Islet of Langerhans (tissue), 1 donor: ENCODE measurements around the gene SLC2A4RG.
"Not testable (repeated sequence)": the region's sequence is repeated elsewhere in the genome, so short reads cannot be mapped to it uniquely, and the experiment has no call there.

Source experiments
- FAIRE-seq: peaks from one replicate; lab custom pipeline; 2011; peaks lifted over from hg19 to GRCh38; lab: Jason Lieb, UNC

The SLC2A4RG gene

DNA sequence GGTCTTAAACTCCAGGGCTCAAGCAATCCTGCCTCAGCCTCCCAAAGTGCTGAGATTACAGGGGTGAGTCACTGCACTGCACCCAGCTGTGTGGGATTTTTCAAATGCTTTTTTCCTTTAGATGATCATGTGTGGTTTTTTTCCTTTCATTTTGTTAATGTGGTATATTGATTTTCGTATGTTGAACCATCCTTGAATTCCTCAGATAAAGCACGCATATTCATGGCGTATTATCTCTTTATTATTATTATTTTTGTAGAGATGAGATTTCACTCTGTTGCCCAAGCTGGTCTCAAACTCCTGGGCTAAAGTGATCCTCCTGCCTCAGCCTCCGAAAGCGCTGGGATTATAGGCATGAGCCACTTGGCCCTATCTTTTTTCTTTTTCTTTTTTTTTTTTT is 24.7 kb upstream of the SLC2A4RG start:
- FAIRE-seq: no peak

DNA sequence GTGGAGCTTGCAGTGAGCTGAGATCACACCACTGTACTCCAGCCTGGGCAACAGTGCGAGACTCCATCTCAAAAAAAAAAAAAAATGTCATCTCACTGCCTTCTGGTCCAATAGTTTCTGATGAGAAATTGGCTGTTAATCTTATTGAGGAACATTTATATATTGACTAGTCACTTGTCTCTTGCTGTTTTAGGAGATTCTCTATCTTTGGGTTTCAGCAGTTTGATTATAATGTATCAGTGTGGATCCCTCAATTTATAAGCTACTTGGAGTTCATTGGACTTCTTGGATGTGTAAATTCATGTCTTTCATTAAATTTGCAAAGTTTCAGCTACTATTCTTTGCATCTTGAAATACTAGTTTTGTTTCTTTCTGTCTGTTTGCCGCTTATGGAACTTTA is 20.6 kb upstream of the SLC2A4RG start:
- FAIRE-seq: no peak

DNA sequence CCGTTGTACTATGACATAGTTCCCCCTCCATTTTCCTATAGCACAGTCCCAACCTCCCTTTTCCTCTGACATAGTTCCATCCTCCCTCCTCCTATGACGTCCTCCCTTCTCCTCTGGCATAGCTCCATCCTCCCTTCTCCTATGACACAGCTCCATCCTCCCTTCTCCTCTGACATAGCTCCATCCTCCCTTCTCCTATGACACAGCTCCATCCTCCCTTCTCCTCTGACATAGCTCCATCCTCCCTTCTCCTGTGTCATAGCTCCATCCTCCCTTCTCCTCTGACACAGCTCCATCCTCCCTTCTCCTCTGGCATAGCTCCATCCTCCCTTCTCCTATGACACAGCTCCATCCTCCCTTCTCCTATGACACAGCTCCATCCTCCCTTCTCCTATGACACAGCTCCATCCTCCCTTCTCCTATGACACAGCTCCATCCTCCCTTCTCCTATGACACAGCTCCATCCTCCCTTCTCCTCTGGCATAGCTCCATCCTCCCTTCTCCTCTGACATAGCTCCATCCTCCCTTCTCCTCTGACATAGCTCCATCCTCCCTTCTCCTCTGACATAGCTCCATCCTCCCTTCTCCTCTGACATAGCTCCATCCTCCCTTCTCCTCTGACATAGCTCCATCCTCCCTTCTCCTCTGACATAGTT is 16.5 kb upstream of the SLC2A4RG start:
- not testable (repeated sequence) for FAIRE-seq

DNA sequence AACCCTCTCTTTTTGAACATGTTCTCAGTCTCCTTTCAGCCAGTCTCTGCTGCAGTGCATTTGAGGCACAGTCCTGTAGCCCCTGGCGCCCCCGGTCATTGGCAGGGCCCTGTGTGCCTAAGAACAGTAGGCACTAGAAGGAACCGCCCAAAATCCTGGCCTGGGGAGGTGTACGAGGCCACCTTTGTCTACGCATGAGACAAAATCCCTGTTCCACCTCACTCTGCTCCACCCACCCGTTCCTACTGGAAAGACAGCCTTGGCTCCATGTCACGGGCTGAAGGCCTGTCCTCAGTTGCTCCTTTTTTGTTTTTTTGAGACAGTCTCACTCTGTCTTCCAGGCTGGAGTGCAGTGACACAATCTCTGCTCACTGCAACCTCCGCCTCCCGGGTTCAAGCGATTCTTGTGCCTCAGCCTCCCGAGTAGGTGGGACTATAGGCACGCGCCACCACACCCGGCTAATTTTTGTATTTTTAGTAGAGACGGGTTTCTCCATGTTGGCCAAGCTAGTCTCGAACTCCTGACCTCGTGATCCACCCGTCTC is 9.3 kb upstream of the SLC2A4RG start:
- FAIRE-seq: not testable (repeated sequence)

DNA sequence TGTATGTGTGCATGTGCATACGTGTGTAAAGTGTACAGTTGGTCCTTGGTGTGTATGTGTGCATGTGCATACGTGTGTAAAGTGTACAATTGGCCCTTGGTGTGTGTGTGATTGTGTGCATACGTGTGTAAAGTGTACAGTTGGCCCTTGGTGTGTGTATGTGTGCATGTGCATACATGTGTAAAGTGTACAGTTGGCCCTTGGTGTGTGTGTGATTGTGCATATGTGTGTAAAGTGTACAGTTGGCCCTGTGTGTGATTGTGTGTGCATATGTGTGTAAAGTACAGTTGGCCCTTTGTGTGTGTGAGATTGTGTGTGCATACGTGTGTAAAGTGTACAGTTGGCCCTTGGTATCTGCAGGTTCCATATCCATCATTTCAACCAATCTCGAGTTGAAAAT is 8.2 kb upstream of the SLC2A4RG start:
- FAIRE-seq: no peak

DNA sequence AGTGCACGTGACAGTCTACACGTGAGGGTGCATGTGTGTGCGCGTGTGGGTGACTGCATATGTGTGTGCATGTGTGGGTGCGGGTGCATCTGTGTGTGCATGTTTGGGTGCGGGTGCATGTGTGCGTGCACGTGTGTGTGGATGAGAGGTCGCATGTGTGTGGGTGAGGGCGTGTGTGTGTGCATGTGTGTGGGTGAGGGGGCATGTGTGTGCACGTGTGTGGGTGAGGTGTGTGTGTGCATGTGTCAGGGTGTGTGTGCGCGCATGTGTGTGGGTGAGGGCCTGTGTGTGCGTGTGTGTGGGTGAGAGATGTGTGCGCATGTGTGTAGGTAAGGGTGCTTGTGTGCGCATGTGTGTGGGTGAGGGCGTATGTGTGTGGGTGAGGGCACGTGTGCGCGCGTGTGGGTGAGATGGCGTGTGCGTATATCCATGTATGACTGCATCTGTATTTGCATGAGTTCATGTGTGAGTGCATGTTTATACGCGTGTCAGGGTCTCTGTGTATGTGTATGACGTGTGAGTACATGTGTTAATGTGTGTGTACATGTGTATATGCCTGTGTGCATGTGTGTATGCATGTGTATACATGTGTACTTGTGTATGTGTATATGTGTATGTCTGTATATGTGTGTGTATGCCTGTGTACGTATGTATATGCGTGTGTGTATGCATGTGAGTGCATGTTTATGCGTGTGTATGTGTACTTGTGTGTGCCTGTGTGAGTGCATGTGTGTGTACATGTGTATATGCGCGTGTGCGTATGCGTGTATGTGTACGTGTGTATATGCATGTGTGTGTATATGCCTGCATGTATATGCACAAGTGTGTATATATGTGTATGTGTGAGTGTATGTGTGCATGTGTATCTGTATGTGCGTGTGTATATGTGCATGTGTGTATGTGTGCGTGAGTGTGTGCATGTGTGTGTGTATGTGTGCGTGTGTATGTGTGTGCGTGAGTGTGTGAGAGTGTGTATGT is 7.2 kb upstream of the SLC2A4RG start:
- no peak for FAIRE-seq

DNA sequence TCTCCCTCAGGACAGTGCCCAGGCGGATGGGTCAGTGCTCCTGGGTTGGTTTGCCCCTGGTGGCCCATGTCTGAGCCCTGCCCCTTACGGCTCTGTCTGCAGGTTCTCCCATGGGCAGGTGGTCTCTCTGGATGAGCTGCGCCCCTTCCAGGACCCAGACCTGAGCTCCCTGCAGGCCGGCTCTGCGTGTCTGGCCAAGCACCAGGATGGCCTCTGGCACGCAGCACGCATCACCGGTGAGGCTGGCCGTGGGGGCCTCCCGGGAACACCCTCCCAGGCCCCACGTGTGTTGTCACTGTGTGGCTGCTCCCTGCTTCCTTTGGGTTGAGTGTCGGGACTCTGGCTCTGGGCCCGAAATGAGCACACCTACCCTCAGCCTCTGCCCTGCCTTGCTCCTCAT is 6.5 kb upstream of the SLC2A4RG start:
- no peak for FAIRE-seq

DNA sequence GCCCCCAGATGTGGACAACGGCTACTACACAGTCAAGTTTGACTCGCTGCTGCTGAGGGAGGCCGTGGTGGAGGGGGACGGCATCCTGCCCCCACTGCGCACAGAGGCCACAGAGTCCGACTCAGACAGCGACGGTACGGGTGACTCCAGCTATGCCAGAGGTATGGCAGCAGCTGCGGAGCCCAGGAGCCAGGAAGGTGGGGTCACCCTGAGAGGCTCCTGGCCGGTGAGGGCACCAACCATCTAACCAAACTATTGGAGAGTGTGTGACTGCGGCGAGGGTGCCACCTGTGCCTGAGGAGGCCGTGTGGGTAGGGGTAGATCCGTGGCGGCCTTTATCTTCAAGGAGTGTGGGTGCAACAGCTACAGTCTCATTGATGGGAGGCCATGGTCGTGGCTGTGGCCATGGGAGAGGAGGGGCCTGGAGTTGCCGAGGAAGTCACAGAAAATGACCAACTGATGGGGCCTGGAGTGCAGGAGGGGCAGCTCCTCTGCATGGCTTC is 5.9 kb upstream of the SLC2A4RG start:
- no peak for FAIRE-seq

DNA sequence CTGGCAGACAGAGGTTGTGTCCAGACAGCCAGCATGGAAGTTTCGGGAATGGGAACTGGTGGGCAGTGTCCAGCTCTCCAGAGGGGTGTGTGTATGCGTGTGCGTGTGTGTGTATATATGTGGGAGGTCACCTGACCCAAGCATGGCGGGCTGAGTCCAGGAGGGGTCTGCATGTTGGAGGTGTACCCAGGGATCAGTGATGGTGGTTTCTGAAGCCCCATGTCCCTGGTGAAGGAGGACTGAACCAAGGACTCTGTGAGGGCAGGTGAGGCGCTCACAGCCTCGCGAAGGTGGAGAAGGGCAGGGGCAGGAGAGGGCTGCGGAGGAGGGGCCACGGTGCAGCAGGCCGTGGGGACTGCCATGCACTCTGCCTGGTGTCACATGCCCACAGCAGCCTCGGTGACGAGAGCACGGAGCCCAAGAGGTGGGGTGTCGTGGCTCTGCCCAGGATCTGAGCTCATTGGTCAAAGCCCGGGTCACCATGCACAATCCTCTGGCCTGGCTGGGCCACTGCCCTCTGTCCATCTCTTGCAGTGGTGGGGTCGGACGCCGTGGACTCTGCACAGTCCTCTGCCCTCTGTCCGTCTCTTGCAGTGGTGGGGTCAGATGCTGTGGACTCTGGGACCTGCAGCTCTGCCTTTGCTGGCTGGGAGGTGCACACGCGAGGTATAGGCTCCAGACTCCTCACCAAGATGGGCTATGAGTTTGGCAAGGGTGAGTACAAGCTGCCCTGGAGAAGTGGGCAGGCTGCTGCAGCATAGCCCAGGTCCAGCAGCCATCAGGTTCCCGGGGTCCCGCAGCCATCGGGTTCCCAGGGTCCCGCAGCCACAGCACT is 5.2 kb upstream of the SLC2A4RG start:
- FAIRE-seq: no peak

DNA sequence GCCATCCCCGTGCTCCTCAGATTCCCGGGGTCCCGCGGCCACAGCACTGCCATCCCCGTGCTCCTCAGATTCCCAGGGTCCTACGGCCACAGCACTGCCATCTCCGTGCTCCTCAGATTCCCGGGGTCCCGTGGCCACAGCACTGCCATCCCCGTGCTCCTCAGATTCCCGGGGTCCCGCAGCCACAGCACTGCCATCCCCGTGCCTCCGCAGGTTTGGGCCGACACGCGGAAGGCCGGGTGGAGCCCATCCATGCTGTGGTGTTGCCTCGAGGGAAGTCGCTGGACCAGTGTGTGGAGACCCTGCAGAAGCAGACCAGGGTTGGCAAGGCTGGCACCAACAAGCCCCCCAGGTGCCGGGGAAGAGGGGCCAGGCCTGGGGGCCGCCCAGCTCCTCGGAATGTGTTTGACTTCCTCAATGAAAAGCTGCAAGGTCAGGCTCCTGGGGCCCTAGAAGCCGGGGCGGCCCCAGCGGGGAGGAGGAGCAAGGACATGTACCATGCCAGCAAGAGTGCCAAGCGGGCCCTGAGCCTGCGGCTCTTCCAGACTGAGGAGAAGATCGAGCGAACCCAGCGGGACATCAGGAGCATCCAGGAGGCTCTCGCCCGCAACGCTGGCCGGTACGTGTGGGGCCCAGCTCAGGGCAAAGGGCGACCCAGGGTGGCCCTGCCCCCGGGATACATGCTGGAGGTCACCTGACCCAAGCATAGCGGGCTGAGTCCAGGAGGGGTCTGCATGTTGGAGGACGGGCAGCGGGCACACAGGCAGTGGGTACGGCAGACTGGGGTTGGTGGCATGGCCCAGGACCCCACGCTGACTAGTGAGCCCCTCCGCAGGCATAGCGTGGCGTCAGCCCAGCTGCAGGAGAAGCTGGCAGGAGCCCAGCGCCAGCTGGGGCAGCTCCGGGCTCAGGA is 4.4 kb upstream of the SLC2A4RG start:
- FAIRE-seq: no peak

DNA sequence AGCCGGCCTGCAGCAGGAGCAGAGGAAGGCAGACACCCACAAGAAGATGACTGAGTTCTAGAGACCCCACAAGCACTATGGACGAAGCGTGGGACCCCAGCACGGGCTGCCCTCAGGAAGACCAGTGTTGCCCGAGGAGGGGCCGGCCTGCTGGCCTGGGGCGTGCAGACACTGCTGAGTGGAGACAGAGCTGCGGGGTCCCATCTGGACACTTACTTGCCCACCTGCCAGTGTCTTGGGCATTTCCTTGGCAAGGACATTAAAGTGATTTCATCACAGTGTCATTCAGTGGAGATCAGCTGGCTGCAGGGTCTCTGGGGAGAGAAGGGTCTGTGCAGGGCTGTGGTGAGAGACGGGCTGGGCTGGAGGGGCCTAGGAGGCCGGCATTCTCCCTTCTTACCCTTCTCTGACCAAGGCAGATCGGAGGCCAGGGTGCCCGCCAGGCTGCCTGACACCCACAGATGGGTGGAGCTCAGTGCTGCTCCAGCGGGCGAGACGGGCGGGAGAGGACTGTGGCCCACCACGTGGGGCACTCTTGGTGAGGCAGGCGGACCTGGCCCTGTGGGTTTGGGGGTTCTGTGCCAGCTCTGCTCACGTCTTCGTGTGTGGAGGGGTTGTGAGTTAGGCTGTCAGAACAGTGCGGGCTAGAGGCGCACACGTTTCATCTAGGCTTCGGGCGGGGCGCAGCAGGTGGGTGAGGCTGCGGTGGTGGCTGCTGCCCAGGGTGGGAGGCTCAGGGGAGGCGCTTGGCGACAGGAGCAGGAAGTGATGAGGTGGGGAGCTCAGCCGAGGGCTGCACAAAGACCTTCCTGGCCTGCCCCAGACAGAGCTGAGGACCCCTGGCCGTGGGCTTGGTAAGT is 3.5 kb upstream of the SLC2A4RG start, which contains the start of gene LIME1:
Gene LIME1, plus strand, starts transcription at position 806 of the 860 bp plus-strand sequence. CDS start 886 bp downstream, outside the sequence.
- FAIRE-seq: no peak

DNA sequence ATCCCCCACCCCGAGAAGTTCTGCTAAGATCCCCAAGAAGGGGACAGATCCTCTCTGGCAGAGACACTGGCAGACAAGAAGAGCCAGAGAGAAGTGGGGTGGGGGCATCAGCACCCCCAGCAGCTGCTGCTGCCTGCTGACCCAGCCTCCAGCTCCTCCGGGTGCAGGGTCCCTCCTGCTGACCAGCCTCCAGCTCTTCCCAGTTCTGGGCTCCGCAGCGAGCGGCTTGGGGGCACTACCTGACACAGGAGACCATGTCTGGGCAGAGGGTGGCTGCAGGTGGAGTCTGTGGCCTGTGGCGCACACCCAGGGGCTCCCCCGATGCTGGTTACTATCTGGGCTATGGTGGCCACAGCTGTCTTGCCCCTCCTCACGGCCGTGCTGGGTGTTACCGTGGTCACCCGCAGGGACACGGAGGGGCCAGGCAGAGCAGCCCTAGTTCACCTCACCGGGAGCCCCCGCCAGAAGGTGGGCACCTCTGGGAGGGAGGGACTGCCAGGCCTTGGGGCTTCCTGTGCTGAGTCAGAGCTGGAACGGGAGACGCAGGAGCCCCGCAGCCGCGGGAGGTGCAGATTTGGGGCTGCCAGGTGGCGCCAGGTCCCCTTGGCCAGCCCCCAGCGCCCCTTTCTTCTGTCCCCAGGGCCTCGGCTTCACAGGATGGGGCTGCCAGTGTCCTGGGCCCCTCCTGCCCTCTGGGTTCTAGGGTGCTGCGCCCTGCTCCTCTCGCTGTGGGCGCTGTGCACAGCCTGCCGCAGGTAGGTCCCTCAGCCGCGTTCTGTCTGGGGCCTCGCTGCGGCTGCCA is 2.5 kb upstream of the SLC2A4RG start:
- FAIRE-seq: no peak

DNA sequence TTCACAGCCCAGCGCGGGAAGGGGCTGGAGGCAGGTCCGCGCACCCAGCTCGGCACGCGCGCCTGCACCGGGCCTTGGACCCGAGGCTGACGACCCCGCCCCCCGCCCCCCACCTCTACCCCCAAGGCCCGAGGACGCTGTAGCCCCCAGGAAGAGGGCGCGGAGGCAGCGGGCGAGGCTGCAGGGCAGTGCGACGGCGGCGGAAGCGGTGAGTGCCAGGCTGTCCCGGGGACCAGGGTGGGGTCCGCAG is 2.0 kb upstream of the SLC2A4RG start:
- no peak for FAIRE-seq

DNA sequence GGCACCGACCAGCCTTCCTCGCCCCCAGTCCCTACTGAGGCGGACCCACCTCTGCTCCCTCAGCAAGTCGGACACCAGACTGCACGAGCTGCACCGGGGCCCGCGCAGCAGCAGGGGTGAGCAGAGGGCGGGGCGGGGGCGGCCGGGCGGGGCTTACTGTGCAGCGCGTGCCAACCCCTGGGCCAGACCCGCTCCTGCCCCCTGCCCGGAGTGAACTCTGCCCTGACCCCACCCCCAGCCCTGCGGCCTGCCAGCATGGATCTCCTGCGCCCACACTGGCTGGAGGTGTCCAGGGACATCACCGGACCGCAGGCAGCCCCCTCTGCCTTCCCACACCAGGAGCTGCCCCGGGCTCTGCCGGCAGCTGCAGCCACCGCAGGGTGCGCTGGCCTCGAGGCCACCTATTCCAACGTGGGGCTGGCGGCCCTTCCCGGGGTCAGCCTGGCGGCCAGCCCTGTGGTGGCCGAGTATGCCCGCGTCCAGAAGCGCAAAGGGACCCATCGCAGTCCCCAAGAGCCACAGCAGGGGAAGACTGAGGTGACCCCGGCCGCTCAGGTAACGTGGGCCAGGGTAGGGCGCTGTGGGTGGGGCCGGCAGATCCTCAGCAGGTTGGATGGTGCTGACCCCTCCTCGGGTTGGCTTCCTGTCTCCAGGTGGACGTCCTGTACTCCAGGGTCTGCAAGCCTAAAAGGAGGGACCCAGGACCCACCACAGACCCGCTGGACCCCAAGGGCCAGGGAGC is 1.5 kb upstream of the SLC2A4RG start:
- no peak for FAIRE-seq

DNA sequence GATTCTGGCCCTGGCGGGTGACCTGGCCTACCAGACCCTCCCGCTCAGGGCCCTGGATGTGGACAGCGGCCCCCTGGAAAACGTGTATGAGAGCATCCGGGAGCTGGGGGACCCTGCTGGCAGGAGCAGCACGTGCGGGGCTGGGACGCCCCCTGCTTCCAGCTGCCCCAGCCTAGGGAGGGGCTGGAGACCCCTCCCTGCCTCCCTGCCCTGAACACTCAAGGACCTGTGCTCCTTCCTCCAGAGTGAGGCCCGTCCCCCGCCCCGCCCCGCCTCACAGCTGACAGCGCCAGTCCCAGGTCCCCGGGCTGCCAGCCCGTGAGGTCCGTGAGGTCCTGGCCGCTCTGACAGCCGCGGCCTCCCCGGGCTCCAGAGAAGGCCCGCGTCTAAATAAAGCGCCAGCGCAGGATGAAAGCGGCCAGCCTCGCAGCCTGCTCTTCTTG is 868 bp upstream of the SLC2A4RG start:
- no peak for FAIRE-seq

DNA sequence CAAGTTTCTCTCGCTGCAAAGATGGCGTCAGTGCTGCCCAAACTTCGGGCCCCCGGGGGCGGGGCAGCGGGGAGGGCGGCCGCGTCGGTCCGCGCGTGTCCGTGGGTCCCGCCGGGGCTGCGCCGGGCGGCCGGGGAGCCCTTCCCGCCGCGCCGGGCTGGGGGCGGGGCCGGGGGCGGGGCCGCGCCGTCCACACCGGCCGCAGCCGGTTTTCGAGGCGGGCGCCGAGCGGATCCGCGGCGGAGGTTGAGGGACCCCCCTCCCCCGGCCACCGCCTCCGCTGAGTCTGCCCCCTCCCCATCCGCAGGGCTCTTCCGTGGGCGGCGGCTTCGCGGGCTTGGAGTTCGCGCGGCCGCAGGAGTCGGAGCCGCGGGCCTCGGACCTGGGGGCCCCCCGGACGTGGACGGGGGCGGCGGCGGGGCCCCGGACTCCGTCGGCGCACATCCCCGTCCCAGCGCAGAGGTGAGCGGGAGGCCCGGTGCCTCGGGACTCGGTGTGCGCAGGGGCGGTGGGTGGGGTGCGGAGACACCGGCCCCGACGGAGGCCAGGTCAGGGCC is 572 bp downstream of the SLC2A4RG start:
- no peak for FAIRE-seq

DNA sequence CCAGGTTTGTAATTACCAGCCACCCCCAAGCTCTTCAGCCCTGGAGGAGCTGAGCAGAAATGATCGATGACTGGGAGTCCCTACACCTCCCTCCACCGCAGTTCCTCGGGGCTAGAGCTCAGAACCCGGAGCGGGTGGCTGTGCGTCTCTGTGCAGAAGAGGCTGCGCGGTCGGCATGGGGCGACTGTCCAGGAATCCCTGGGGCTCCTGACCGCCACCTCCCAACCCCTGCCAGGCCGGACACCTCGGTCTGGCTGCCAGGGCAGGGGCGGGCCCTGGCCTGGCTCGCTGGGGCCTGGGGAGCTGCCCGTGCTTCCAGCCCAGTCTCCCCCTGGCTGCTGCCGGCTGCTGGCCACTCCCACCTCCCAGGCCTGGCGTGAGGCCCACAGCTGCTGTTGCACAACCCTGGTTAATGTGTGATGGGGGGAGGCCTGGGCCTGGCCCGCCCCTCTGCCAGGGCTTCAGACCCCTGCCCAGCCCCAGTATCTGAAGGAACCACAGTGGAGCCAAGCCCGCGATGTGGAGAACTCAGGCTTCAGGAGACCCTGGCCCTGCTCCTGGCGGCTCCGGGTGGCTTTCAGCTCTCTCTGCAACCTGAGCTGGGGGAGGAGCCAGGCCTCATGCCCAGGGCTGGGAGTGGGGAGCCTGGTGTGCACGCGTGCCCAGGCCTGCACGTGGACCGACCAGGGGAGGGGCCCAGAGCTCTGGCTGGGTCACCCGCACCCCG is 1.2 kb downstream of the SLC2A4RG start:
- FAIRE-seq: no peak

DNA sequence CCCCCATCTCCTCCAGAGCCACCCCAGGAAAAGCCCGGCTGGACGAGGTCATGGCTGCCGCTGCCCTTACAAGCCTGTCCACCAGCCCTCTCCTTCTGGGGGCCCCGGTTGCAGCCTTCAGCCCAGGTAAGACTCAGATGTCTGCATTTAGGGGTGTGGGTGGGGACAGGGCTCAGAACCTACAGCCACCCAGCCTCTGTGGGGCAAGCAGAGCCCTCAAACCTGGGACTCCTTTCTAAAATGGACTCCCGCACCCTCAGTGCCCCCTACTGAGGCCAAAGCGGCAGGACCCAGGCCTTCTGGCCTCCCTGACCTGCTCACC is 1.7 kb downstream of the SLC2A4RG start:
- no peak for FAIRE-seq
